Measurements from ENCODE around the gene MLXIP.
"Not testable (repeated sequence)": the region's sequence is repeated elsewhere in the genome, so short reads cannot be mapped to it uniquely, and the experiment has no call there.

MLXIP gene

DNA sequence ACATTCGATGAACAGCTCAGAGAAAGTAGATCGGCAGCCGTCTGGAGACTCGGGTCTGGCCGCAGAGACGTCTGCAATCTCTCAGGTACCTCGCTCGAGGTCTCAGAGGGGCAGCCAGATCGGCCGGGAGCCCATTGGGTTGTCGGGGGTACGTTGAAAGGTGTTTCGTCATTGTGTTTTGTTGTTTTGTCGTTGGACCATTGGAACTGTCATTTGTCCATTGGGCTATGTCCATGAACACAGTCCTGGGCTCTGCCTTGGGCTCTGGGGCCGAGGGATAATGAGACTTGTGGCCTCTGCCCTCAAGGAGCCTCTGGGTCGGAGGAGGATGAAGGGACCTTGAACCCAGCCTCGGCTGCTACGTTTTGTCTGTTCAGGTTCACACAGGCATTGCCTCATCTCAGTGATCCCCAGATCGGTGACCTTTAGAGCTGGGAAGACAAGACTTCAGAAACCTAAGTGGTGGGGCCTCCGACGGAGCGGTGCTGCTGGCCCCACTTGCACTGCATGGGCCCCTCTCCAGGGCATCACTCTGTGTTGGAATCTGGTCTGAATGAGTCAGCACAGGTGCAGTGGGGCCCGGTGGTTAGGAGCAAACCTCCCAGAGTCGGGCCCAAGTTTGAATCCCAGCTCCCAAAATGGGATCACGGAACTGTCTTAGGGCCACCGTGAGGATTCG is 23.6 kb upstream of the MLXIP start:
- DNase-seq: no peak

DNA sequence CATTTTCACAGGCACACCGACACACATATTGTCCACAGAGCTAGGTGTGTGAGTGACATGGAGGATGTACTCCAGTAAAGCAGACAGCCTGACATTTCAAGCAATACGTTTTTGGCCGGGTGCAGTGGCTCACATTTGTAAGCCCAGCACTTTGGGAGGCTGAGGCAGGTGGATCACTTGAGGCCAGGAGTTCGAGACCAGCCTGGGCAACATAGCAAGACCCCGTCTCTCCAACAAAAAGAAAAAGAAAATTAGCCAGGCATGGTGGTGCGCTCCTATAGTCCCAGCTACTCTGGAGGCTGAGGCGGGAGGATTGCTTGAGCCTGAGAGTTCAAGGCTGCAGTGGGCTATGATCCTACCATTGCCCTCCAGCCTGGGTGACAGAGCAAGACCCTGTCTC is 22.1 kb upstream of the MLXIP start:
- not testable (repeated sequence) for DNase-seq

DNA sequence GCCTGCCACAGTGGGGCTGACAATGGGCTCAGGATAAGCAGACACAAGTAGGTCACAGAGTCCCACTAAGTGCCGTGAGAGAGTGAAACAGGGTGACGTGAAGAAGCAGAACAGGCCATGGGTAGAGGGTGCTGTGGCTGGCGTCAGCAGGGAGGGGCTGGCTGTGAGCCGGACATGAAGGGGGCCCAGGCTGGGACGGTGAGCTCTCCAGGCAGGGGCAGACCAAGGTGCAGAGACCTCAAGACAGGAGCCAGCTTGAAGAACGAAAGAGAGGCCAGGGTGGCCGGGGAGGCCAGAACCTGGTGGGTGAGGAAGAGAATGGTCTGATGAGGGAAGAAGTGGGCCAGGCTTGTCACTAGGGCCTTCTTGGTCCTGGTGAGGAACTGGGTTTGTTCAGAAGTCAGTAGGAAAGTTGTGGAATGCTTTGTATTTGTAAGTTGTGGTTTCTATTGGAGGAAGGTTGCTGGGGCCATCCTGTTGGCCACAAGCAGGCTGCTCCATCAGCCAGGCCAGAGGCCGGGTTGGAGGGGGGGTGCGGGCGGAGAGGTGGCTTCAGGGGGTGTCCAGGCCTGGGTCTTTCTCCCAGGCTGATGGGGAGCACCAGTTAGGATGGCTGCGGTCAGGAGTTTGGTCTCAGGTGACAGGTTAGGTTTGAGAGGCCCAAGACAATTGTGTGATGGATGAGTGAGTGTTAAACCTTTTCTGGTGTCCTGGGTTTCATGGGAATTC is 21.4 kb upstream of the MLXIP start:
- no peak for DNase-seq

DNA sequence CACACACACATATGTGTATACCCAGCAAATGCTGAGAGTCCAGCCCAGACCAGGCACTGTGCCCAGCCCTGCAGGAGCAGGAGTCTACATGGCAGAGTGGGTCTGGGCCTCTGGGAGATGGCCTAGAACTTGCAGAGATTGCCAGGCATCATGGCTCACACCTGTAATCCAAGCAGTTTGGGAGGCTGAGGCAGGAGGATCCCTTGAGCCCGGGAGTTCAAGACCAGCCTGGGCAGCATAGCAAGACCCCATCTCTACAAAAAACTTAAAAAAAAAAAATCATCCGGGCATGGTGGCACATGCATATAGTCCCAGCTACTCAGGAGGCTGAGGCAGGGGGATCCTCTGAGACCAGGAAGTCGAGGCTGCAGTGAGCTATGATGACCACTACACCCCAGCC is 20.8 kb upstream of the MLXIP start:
- DNase-seq: no peak

DNA sequence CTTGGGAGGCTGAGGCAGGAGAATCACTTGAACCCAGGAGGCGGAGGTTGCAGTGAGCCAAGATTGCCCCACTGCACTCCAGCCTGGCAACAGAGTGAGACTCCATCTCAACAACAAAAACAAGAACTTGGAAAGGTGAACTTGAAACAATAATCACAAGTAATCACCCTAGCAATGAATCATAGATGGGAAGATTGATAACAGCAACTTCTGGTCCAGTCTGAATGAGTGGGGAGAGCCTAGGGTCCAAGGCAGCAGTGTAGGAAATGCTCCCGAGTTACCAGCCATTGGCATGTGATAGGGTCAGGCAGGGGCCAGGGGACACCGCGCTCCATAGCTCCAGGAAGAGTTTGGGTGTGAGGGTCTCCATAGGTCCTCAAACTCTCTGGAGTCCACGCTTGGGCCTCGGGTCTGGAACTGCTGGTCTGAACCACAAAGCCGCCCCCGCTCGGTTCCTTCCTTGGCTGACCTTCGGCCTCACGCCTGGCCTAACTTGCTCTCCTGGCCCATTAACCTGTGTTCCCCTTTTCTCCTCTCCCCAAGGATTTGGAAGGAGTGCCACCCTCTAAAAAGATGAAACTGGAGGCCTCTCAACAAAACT is 19.9 kb upstream of the MLXIP start:
- no peak for DNase-seq

DNA sequence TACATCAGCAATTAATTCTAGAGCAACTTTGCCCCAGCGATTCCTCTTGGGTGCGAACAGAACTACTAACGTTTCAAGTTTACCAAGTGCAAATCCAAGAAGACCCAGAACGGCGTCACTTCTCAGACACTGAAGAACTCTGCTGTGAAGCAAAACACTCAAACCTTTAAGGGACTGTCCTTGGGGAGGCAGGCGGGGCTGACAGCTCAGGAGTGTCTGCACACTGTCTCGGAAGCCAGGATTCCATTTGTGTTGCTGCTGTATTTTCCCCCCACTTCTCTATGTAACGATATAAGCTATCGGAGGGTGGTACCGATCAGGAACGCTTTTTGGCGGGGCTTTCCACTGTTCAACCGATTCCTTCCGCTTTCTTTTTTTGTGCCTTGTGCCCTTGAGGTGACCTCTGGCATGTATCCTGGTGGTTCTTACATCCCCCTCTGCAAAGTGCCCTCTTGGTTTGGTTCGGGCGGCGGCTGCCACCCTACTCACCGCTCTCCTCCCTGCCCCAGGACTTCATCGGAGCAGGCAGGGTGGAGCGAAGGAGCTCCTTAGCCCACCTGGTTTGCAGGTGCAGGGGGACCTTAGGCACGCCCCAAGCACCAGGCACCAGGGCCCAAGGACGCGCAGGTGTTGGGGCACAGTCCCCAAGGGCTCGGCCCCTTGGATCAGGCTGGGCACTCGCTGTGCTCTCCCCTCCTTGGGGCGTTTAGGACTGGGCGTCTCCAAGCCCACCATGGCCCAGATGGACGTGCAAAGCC is 19.2 kb upstream of the MLXIP start:
- no peak for DNase-seq

DNA sequence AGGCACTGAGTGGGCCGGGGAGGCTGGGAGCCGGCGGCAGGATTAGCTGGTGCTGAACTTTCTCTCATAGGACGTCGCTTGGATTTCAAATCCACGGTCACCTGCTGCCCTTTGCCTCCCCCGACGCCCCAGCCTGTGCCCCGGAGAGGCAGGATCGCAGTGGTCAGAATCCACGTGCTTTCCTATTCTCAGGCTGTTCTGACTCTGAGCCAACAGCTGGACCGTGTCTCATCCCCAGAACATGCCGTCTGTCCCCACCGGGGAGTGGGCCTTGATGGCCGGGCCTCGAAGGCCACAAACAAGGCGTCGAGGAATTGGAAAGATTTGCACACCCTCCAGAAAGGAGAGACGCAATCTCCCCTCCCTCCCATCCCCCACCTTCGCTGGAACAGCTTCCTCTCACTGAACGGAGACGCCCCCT is 18.5 kb upstream of the MLXIP start:
- no peak for DNase-seq

DNA sequence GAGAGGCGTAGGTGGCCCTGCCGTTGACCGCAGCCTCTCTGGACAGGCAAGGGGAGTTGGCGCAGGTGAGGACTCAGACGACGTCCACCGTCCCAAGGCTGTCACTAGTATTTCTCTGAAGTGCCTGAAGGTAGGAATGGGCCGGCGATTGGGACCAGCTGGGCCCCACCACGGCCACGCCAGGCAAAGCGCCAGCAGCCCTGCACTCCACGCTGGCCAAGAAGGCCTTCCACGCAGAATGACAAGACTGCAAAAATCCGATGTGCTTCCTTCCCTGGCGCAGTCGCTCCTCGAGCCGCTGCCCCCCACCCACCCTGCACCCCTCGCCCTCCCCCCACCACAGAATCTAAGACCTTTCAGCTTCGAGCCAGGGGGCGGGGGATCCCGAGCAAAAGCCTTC is 17.3 kb upstream of the MLXIP start:
- DNase-seq: no peak

DNA sequence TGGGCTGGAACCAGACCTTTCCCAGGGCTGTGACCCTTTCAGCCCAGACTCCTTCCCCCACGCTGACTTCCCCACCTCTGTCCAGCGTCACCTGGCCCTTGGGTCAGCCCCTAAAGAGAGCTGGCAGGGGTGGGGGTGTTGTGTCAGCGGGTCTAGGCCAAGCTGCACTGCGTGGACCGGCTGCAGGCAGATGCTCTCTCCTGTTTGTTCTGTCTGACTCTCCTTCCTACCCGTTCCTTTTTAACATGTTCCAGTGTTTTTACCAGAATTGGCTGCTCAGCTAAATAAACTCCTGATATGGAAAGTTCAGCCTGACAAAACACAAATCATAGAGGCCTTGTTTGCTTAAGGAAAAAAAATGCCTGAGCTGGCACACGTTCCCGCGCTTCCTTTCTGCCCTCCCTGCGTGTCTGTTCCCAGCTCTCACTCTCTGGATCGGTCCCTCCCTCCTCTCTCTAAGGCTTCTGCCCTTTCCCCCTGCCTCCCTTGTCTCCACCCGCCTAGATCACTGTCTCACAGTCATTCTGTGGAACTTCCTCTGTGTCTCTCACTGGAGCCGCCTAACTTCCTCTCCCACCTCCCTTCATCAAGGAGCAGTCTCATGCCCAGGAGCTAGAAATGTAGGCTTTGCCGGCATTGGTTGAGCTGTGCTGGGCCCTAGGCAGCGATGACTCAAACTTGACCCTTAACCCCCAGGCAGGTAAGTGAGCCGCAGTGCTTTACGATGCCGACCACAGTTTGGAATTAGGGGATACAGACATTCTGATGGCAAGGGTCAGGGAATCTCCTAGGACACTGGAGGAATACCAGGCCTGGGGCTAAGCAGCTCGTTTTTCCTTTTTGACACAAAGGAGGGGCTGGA is 15.5 kb upstream of the MLXIP start:
- DNase-seq: no peak

DNA sequence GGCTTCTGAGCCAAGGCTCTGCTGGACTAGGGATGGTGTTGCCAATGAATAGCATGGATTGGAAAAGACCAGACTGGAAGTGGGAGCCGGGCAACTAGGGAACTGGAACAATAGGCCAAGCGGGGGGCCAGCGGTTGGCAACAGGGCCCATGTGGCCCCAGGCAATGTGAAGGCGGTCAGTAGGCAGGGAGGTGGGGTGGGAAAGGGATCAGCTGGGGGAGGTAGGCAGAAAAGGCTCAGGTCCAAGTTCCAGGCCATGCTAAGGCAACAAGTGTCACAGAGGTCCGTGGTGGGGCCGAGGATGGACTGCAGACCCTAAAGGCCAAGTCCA is 14.9 kb upstream of the MLXIP start:
- DNase-seq: no peak

DNA sequence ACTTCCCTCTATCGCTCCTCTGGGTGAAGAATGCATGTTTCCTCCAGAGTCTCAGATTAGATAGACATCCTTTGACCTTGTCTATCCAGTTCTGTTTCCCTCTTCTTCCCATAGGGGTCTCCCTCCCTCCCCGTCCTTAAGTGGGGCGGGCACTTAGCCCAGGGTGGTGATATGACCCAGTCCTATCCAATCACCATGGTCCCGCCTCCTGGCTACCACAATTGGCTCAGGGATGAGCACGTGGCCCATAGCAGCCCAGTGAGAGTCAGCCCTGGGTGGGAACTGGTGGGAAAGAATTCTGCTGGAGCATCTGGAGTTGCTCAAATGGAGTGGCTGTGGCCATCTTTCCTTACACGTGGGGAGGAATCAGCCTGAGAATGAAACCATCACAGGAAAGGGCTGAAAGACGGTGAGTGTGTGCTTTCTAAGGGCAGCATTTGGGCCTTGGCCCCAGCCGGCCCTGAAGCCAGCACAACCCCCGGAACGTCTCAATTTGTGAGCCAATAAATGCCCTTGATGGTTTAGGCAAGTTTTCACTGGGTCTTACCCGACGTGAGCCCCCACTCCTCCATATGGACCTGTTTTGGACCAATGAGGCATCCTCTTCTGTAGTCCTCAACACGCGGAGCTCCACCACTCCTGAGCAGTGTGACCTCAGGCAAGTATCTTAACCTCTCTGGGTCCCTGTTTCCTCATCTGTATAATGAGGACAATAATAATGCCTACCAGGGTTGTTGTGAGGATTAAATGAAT is 14.4 kb upstream of the MLXIP start:
- no peak for DNase-seq

DNA sequence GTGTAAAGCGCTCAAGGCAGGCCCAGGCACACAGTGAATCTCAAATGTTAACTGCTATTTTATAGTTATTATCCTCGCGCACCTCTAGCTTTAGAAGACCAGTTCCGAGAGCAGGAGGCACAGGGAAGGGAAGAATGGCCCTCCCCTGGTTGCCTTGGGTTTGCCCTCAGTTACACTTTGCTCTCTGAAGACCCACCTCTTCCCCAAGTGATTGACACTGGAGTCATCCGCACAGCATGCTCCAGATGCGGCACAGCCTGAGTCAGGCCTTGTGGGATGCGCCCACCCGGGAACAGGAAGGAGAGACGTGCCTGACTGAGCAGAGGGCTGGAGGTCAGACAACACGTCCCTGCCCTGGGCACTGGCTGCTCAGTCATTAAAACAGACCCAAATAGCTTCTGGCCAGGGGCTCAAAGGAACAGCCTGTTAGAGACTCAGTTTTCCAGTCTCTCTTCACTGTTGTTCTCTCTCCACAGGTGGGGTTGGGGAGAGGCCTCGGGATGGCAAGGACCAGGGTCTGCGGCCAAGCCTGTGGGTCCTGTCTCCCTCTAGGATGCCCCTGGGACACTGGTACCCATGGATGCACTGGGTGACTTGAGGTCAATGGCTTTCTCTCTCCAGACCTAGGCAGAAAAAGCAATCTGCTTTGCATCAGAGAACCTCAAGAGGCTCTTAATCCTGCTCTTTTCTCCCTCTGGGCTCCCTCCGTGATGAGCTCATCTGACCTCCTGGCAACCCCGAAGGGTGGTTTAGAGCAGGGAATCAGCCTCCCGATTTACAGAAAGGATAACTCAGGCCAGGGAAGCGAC is 13.6 kb upstream of the MLXIP start:
- no peak for DNase-seq

DNA sequence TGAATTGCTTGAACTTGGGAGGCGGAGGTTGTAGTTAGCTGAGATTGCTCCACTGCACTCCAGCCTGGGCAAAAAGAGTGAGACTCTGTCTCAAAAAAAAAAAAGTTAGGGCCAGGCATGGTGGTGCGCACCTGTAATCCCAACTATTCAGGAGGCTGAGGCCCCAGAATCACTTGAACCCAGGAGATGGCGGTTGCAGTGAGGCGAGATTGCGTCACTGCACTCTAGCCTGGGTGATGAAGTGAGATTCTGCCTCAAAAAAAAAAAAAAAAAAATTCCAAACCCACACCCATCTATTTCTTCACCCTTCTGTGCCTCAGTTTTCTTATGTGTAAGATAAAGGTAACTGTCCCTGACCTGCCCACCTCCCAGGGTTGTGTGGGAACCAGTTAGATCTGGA is 11.0 kb upstream of the MLXIP start:
- DNase-seq: no peak

DNA sequence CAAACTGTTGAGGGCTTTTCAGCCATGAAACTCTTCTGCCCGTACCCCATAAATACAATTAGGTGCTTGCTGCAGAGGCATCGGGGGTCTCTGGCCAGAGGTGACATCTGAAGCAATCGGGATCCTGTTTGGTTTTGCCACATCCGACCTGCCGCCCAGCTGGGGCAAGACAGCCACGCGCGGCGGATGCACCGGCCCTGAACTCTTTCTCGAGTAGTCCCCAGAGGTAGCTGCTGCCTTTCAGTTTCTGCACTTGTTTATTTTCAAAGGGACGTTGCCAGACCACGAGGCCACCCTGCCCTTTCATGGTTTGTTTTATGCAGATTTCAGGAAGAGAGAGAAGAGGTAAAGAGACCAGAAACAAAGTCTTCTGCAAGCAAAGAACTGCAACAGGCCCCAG is 10.6 kb upstream of the MLXIP start:
- DNase-seq: peak; percentile 16

DNA sequence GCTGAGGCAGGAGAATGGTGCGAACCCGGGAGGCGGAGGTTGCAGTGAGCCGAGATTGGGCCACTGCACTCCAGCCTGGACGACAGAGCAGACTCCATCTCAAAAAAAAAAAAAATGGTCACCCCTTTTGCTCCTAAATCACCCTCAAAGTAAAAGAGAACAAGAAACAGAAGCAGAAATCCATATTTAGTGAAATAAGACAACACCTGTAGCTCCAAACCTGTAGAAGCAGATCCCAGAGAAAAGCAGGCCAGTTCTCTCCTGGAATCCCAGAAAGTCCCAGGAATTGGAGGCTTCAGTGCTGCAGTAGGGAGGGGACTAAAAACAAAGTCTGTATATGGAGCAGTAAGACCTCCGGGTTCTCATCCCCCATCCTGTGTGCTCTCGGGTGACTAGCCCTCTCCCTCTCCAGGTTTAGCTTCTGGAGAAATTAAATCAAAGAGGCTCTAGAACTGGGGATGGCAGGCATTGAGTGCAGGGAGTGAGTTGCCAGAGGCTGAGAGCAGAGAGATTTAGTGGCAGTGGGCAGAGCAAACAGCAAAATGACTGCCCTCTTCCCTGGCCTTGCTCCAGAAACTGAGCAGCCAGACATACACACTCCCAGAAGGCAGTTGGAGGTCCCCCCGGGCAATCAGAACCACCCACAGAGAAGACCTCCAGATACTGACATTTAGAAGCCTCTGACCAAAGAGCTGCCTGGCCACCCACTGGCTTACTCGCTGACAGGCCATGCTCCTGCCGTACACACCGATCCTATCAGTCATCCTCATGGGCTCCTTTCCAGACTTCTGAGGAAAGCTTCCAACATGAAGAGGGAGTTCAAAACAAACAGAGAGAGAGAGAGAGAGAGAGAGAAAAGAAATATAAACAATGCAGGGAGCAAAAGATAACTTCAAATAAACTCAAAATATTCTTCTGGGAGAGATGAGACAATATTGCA is 6.3 kb upstream of the MLXIP start:
- no peak for DNase-seq

DNA sequence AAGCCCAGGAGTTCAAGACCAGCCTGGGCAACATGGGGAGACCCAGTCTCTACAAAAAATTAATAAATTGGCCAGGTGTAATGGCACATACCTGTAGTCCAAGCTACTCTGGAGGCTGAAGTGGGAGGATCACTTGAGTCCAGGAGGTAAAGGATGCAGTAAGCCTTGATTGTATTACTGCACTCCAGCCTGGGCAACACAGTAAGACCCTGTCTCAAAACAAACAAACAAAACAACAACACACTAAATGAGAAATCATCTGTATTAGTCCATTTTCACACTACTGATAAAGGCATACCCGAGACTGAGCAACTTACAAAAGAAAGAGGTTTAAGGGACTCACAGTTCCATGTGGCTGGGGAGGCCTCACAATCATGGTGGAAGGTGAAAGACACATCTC is 4.7 kb upstream of the MLXIP start:
- no peak for DNase-seq

DNA sequence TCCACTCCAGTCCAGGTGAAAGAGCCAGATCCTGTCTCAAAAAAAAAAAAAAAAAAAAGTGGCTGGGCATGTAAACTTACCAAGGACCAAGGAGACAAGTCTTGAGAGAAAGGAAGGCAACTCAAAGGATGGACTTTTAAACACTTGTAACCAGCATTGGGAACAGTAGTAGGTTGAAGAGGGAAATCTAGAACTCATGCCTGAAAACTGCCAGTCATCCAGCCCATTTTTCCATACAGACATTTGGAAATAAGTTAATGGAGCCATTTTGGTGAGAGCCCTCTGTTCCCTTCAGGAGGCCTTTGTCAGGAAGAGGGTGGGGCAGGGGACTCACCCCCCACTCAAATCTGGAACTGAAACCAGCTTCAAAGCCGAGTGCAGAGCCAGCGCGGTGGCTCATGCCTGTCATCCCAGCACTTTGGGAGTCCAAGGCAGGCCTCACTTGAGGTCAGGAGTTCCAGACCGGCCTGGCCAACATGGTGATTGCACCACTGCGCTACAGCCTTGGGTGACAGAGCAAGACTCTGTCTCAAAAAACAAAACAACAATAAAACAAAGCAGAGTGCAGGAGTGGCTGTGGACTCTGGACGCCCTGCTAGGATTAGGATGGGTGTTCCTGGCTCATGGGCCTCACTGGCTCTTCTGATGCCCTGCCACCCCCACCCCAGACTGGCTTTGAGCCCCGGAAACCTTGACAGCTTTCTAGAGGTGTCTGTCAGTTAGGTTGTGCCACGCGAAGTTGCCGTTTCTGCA is 1.6 kb upstream of the MLXIP start:
- no peak for DNase-seq

DNA sequence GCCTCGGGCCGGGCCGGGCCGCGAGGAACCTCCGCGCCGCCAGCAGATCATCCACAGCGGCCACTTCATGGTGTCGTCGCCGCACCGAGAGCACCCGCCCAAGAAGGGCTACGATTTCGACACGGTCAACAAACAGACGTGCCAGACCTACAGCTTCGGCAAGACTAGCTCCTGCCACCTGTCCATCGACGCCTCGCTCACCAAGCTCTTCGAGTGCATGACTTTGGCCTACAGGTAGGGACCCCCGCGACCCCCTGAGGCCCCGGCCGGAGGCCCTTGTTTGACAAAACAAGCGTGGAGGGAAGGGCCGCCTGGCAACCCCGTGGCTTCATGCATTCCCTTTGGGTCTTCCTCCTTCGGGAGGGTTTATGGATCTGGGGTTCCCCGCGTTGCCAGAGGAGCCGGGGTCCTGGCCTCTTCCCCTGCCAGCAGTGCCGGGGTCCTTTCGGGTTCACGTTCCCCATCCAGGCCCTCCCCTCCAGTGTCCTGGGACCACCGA is 526 bp downstream of the MLXIP start:
- DNase-seq: no peak

DNA sequence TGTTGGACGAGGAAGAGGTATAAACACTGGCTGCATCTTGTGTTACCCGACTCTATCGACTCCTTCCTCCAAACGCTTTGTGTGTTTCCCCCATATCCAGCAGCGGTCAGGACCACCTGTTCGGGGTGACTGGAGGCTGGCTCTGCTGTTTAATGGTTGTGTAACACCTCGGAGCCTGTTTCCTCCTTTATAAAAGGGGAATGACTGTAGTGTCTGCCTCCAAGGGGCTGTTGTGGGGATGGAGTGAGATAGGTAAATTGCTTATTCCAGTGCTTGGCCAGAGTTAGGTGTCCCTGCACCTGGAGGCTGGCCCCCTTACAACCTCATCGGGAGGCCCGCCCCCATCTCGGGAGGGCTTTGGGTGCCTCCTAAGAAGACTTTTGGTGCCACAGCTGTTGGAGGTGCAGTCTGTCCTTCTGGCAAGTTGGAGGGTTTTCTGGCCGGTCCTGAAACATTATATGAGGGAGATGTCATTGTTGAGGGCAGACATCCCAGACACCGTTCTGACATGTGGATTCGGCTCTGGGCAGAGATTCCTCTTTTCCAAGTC is 1.1 kb downstream of the MLXIP start:
- DNase-seq: no peak

Measured in activated CD4-positive, alpha-beta T cell treated with anti-CD3 and anti-CD28 coated beads for 1 hour (primary cell).